ENCODE results near the gene SLC25A43.
A peak's percentile ranks its signal among the peaks of the same experiment; 100 is the strongest.
"Not testable (repeated sequence)": the region's sequence is repeated elsewhere in the genome, so short reads cannot be mapped to it uniquely, and the experiment has no call there.

The SLC25A43 gene

DNA sequence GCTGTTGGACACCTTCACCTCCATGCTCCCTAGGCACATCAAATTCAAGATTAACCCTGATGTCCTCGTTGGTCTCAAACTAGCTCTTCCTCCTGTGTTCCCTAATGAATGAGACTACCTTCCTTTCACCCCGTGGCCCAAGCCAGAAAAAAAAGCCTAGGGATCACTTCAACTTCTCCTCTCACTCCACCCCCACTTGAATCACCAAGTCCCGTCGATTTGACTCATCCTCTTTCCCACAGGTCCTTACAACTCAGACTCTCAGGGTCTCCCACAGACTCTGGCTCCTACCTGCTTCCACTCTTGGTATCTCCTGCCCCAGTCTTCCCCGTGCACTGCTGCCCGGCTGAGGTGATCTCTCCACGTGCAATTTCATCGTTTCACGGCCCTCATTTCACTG, 8.5 kb downstream of the SLC25A43 start:
- DNase-seq = no peak
- no peak for ATAC-seq

DNA sequence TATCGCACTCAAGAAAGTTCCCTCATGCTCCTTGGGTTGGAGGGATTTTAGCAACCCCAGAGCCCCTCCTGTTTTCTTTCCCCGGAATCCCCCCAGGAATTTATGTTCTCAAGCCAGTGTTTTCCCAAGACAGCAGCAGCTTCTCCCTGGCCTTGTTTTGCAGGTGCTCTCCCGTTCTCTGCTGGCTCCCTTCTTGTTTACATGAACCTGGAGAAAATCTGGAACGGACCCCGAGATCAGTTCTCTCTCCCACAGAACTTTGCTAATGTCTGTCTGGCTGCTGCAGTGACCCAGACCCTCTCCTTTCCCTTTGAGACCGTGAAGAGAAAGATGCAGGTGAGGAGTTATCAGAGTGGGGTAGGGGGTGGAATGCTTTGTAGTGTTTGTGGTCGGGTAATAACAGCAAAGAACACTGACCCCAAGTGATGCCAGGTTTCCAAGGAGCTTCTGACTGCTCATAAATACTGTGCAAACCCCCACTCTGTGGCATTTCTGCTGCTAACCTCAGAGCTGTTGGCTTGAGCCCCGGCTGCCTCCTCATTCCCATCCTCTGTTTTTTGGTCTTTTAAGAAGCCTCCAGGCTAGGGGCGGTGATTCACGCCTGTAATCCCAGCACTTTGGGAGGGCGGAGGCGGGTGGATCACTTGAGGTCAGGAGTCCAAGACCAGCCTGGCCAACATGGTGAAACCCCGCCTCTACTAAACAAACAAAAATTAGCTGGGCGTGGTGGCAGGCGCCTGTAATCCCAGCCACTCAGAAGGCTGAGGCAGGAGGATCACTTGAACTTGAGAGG, 11.1 kb downstream of the SLC25A43 start:
- DNase-seq = no peak
- ATAC-seq = no peak

DNA sequence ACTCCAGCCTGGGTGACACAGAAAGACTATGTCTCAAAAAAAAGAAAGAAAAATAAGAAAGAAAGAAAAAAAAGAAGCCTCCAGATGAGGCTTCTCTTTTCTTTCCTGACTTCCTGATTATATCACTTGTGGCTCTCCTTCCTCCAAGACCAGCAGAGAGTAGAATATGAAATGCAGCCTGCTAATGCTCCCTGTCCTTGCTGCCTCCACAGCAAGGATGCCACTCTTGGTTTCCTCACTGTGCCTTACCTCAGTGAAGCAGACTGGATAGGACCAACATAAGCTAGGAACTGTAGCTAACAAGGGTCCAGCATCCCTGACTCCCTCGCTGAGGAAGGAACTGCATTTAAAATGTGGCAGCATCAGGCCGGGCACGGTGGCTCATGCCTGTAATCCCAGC, 11.7 kb downstream of the SLC25A43 start:
- DNase-seq (no peak), ATAC-seq (no peak)

DNA sequence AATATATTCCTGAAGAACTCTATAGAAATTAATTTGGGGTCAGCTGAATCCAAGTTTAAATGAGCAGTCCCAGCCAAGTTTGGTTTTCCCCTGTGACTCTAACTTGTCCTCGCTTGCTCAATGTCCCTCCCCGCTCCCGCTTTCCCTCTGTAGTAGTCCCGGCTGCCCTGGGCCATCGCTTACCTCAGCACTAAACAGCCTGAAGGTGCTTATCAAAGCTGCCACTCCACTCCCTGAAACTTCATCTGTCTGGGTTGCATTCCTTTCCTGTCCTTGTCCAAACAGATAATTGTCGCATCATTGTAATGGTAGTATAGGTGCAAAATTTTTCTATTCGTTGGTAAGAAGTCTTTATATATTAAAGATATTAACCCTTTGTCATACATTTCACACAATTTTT, 12.8 kb downstream of the SLC25A43 start:
- no peak for ATAC-seq

DNA sequence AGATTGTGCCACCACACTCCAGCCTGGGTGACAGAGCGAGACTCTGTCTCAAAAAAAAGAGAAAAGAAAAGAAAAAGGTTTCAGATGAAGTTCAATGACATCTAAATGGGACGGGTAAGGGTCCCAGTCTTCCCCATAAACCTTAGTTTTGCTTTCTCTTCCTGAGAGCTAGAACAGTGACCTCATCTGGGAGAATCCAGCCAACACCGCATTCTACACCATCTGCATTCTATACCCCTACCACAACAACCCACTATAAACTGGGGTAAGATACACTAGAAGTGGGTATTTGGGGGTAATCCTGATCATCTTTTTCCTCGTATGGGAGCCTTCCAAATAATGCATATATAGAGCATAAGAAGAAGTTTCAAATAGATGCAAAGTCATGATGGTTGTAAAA, 18.2 kb downstream of the SLC25A43 start:
- ATAC-seq (no peak), DNase-seq (no peak)

More for the DNA sequence above, 12.8 kb downstream of the SLC25A43 start:
- no peak for DNase-seq

DNA sequence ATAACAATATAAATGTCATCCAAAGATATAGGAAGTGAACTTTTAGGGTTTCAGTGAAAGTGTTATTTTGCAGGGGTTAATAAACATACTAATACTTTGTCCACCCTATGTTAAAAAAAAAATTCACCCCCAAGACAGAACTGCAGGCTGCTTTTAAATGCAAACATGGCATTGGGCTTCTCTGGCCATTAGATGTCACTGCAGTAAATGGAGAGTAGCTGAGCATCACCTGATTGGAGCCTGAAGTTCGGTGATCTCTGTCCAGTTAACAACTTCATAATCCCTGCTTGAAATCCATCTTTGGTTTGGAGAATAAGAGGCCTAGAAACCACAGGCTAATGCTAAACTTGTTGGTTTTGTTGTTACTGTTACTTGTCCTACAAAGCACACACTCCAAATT, 18.7 kb downstream of the SLC25A43 start:
- ATAC-seq (no peak), DNase-seq (no peak)

DNA sequence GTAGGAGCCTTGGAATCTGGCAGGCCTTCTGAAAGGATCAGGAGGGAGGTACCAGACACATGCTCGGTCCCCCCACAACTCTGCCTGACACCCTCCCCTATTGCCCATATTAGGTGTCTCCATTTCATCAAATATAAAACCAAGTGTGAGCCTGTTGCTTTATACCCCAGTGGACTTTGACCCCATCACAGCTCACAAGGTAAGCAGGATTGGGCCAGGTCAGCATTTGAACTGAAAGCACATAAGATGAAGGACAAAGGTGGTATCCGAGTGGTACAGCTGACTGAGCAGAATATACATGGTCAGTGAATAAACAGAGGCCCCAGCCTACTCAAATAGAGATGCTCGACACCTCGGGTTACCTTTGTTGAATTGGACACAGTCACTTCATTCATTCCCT, 20.0 kb downstream of the SLC25A43 start:
- ATAC-seq (no peak), DNase-seq (no peak)

DNA sequence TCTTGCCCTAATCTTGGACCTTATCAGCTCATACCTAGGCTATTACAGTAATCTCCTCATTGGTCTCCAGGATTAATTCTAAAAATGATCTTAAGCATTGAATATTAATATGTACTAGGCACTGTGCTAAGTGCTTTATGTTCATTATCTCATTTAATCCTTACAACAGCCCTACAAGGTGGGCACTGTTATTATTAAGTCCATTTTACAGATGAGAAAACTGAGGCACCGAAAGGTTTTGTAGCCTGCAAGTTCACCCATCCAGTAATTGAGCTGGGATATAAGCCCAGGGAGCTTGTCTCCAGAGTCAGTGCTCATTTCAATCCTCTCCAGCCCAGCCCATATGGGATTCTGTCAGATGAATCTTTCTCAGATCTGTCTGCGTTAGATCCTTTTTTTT, 20.8 kb downstream of the SLC25A43 start:
- no peak for ATAC-seq
- DNase-seq = no peak

DNA sequence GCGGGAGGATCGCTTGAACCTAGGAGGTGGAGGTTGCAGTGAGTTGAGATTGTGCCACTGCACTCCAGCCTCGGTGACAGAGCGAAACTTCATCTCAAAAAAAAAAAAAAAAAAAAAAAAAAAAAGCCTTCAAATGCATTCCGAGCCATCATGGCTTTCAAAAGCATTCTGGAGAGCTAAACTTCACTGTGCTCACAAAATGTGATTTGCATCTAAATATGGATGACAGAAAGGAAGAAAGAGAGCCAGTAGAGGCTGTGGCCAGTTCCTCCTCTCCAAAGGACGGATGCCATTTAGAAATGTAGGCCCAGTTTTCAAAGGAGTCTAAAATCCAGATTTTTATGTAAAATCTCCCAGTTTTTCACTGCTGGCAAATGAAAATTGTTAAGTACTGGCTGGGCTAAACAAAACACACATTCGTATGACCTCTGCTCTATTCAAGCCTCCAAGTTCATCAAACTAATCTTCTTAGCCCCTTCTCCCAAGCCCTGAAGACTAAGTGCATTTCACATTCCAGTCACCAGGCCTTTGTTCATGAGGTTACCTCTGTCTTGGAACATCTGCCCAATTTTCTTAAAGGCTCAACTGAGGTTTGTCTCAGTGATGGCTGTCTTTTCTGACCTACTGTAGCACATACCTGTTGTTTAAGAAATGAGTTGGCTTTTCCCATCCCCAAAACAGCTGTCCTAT, 22.0 kb downstream of the SLC25A43 start:
- ATAC-seq (no peak), DNase-seq (no peak)

DNA sequence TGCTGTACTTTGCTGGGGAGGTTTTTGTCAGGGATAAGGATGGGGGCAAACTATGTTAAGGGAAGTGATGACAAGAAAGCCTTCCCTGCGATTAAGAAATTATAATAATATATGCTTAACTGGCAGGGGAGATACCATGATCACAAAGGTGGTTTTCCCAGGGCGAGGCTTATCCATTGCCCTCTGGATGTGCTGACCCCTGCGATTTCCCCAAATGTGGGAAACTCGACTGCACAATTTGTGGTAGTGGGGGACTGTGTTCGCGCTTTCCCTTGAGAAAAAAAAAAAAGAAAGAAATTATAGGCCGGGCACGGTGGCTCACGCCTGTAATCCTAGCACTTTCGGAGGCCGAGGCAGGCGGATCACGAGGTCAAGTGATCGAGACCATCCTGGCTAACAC, 24.5 kb downstream of the SLC25A43 start:
- ATAC-seq (no peak), DNase-seq (no peak)

DNA sequence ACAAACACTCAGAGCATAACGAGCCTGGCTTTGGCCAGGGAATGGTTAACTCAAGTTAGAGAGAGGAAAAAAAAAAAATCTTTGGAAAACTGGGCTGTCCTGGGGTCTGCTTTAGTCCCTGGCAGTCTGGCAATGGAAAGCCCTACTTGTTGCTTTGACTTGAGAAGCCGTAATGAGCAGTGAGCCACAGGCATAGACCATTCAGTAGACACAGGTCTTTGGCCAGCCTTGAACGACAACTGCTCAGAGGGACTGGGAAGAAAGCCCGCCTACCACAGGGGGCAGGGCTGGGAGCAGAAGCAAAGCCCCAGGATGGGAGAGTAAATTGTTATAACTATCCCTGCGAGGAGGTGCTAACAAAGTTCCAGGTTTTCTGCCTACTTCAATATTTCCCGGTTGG, 25.9 kb downstream of the SLC25A43 start:
- DNase-seq = no peak
- ATAC-seq = no peak

DNA sequence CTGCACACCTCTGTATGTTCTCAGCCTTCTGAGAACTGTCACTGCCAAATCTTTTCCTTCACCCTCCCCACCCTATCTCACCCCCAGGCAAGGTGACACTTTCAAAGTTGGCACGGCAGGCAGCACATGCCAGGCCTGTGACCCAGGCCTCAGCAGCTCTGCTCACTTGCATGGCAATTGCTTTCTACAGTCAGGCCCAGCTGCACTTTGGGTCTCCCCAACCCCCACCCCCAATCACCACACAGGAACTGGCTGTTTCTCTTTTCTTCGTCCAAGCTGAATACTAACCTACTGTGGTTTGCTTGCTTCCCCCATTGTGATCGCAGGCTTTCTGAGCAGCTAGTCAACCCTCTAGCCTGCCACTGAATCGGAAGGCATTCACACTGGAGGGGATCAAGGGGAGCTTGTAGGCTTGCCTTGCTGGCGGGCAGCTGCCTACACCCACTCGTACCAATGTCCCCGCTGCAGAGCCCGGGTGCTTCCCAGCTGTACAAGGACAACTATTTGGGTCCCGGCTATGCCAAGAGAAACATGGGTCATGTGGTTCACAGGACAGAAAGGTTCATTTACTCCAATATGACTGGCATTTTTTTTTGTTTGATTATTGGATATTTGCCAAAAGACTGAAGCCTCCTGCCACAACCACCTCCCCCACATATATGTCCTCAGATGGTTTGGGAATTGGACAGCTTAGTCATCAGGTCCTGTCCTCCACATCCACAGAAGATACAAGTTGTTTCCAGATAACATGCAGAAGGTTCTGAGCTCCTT, 28.1 kb downstream of the SLC25A43 start:
- peak; percentile 14 for ATAC-seq

DNA sequence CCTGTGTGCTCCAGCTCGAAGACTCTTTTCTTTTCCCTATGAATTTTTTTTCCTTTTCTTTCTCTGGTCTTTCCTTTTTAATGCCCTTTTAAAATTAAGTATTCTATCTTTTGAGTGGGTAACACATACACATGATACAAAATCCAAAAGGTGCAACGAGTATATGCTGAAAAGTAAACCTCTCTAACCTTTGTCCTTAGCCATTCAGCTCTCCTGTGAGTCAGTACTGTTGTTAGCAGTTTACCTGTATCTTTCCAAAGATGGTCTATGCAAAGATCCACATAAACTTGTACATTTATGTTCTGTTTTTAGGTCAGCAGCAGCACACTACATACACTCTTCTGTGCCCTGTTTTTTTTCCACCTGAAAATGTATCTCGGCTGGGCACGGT, 28.7 kb downstream of the SLC25A43 start:
- DNase-seq = no peak
- no peak for ATAC-seq

More for the DNA sequence above, 28.1 kb downstream of the SLC25A43 start:
- peak; percentile 5 for DNase-seq

DNA sequence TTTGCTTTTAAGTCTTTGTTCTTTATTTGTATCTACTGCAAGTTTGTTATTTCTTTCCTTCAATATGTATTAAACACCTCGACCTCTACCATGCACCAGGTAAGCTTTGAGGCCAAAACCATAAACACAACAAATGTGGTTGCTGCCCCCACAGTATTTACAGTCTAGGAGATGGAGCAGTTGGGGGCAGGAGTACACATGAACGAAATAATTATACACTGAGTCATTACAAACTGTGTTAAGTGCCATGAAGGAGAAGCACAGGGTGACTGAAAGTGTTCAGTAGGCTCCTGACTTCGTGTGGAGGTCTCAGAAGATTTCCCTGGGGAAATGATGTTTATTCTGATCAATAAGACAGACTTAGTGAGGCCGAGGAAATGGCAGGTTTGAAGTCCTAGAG, 30.3 kb downstream of the SLC25A43 start:
- ATAC-seq = no peak
- no peak for DNase-seq

DNA sequence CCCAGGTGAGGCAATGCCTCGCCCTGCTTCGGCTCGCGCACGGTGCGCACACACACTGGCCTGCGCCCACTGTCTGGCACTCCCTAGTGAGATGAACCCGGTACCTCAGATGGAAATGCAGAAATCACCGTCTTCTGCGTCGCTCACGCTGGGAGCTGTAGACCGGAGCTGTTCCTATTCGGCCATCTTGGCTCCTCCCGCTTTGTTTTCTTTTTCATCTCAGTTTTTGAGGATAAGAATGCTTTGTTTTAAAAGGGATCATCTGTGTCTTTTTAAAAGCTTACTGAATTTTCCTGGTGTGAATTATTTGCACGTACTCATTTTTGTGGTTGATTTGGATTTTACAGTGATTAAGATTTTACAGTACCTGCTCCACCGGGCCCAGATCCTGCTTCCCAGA, 42.2 kb downstream of the SLC25A43 start:
- not testable (repeated sequence) for ATAC-seq, DNase-seq

DNA sequence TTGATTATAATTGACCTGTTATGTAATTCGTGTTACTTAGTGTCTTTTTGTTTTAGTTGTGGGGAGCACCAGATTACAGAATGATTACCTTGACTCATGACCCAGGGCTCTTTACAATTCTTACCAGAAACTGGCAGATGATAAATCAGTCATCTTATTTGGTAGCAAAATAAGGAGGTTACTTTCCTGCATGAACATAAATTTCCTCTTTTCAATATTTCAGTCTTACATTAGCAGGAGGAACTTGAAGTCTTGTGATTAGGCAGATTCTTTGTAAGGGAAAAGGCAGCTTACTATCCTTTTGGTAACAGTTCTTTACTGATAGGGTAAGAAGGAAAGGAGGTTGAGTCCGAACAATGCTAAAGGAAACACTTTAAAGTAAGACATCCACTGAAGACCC, 43.1 kb downstream of the SLC25A43 start:
- DNase-seq (no peak), ATAC-seq (no peak)

DNA sequence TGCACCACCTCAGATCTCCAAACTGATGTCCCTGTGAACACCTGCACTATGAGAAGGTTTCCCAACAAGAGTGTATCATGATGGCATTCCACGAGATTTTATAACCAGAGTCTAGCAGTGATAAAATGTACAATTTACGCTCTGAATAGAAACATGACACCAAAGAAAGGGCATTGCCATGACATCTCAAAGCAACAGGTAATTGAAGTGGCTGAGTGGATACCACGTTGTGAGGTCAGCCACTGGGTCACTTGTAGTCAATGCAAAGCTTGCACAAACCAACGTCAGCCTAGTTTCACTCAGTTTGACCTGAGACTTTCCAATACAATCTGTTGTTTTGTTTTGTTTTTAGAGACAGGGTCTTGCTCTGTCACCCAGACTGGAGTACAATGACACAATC, 54.1 kb downstream of the SLC25A43 start:
- DNase-seq = no peak
- no peak for ATAC-seq

DNA sequence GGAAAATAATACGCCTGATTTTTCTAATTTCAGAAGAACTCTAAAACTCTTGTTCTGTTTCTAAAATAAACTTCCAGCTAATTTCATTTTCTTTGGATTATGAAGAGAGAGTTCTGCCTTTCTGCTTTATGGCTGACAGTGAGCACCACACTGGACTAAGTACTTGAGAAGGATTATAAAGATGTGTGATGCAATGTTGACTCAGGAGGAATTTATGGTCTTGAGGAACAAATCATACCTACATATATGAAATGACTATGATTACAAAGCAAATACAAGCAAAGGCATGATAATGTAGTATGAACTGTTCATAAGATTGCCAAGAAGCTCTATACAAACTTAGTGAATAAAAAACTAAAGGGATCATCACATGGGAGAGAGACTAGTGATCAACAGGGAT, 56.1 kb downstream of the SLC25A43 start:
- ATAC-seq (no peak), DNase-seq (no peak)

DNA sequence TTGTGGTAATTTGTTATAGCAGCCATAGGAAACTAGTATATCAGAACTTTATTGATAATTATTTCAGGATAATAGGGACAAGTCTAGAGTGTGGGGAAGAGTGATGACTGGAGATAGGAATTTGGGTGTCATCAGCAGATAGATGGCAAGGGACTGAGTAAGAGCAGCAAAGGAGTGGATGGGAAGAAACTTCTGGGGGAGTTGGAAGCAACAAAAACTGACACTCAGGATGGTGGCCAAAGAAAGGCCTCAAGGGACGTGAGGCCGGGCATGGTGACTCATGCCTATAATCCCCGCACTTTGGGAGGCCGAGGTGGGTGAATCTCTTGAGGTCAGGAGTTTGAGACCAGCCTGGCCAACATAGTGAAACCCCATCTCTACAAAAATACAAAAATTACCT, 60.0 kb downstream of the SLC25A43 start:
- DNase-seq = no peak
- ATAC-seq = no peak

DNA sequence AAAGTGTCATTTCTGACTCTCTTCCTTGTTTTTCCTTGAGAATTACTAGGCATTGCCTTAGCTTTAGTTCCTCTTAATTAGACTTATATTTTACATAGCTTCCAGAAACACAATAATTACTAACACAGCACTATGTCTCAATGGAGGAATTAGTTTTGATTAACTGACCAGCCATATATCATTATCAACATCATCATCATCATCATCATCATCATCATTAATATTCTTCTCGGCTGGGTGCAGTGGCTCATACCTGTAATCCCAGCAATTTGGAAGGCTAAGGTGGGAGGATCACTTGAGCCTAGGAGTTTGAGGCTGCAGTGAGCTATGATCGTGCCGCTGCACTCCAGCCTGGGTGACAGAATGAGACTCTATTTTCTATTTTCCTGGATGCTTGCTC, 66.4 kb downstream of the SLC25A43 start:
- ATAC-seq = no peak
- DNase-seq = no peak

DNA sequence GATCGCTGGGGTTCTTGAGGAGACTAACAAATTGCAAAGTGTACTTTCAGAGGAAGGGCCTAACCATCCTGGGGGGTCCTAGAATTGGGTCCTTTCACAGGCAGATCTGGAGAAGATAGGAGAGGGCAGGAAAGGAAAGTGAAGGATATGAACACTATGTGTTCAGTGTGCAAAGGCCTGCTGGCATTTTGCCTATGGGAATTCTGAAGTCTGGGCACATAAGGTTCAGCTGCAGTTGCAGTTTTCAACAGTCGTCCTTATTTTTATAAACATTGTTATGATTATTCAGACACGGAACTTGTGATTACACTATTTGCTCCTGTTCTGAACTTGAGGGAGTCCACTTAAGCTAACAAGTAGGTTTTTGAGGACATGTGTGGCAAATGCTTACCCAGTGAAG, 67.8 kb downstream of the SLC25A43 start:
- ATAC-seq = no peak

DNA sequence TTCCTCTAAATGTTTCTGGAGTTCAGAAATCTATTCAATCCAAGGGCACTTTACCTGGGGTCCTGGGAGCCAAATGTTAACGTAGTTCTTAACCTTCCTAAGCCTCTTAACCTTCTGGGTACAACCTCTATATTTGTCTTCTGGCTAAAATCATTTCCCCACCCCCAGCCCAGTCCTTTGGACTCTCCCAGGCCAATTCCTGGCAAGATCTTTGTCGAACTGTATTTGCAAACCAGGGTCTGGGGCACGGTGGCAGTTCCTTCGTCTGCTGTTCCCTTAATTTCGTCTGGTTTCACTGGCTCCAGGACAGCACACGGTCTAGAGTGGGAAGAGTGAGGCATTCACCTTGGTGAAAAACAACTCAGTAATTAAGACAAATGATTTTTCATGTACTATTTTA, 68.3 kb downstream of the SLC25A43 start:
- ATAC-seq (no peak), DNase-seq (no peak)

More for the DNA sequence above, 67.8 kb downstream of the SLC25A43 start:
- DNase-seq = no peak

Data from stimulated activated naive CD8-positive, alpha-beta T cell treated with anti-CD3 and anti-CD28 coated beads, Interleukin-15, Interleukin-2, amounts not matched to agents 100 U/mL and 50 U/mL, for 24 hours (primary cell).